NCI-H146 (cell line): Measurements from ENCODE around the gene JUND.

Experiments used
- DNase-seq: peaks from one replicate; lab custom pipeline; 2025; lab: John Stamatoyannopoulos, UW

Gene JUND

GRCh38 chr19:18290302-18291018, 9.0 kb upstream of the JUND start:
- no peak for DNase-seq

GRCh38 chr19:18289471-18290301, 8.3 kb upstream of the JUND start:
- no peak for DNase-seq

- DNase-seq, result no peak
Measured at GRCh38 chr19:18287836-18288772, 6.7 kb upstream of the JUND start.

GRCh38 chr19:18286973-18287635, 5.7 kb upstream of the JUND start:
- DNase-seq, result no peak

GRCh38 chr19:18284712-18285360, 3.4 kb upstream of the JUND start:
- no peak for DNase-seq

GRCh38 chr19:18283338-18283737, 1.9 kb upstream of the JUND start:
- no peak for DNase-seq

- DNase-seq, result peak; percentile 31
Measured at GRCh38 chr19:18282788-18283141, 1.3 kb upstream of the JUND start.

- no peak for DNase-seq
Measured at GRCh38 chr19:18282021-18282787, 782 bp upstream of the JUND start.

GRCh38 chr19:18280247-18281081, 958 bp downstream of the JUND start:
- peak; percentile 89 for DNase-seq

- DNase-seq, result peak; percentile 97
Measured at GRCh38 chr19:18279516-18280246, 1.7 kb downstream of the JUND start.

GRCh38 chr19:18279266-18279515, 2.2 kb downstream of the JUND start:
- no peak for DNase-seq

GRCh38 chr19:18278521-18279265, 2.7 kb downstream of the JUND start:
- DNase-seq, result no peak

GRCh38 chr19:18274781-18275356, 6.6 kb downstream of the JUND start:
- DNase-seq, result no peak

GRCh38 chr19:18274219-18274780, 7.1 kb downstream of the JUND start, which contains the start of gene IQCN:
IQCN (minus strand) TSS chr19:18274452; CDS start chr19:18269478, 4,974 bp downstream.
- no peak for DNase-seq

- DNase-seq, result no peak
Measured at GRCh38 chr19:18273561-18274218, 7.7 kb downstream of the JUND start.

- no peak for DNase-seq
Measured at GRCh38 chr19:18271433-18271841, 10.0 kb downstream of the JUND start.

GRCh38 chr19:18270326-18270725, 11.1 kb downstream of the JUND start:
- no peak for DNase-seq
